Stimulated activated naive CD8-positive, alpha-beta T cell treated with anti-CD3 and anti-CD28 coated beads, Interleukin-15, Interleukin-2, amounts not matched to agents 100 U/mL and 50 U/mL, for 24 hours (primary cell): ENCODE measurements around the gene RAF1.
"Not testable (repeated sequence)": the region's sequence is repeated elsewhere in the genome, so short reads cannot be mapped to it uniquely, and the experiment has no call there.

ENCODE experiments used
- ATAC-seq: fragments of 150-1000 bp; cut with Tn5 transposase; one replicate; pipeline ENCODE4 v1.10.0; 2021
- DNase-seq: peaks from one replicate; pipeline ENCODE4 v3.0.0; 2021

The RAF1 gene

DNA sequence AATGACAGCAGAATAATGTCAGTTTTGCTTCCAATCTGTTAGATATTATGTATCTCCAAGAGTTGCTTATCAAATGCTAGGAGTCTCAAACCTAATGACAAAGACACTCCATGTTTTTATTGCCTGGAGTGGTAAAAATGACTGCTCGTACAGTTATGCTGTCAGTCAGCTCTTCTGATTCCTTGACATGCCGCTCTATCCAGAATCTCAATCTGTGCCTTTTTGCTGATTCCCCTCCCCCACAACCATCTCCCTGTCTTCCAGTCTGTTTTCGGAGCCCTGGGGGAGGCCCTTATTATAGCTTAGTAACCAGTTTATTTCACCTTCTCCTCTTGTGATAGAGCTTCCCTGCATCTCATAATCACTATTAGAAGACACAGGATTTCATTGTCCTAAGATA lies 104.4 kb downstream of the RAF1 start:
- ATAC-seq: no peak
- no peak for DNase-seq

DNA sequence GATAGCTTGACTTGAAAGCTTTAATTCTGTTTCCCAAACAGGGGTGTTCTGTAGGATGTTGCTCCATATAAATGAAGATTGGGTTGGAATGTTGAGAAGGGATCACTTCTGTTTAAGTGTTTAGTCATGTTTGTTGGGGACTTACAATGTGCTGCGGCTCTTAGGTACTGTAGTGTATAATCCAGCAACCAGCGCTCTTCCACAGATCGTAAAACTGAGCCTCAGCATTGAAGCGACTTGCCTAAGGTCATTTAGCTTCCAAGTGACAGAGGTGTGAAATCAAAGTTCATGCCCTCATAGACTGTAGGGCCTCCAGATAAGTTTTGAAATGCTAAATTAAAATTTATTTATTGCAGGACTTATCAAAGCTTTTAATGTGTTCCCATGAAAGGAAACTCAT lies 105.2 kb downstream of the RAF1 start:
- ATAC-seq: no peak
- no peak for DNase-seq

DNA sequence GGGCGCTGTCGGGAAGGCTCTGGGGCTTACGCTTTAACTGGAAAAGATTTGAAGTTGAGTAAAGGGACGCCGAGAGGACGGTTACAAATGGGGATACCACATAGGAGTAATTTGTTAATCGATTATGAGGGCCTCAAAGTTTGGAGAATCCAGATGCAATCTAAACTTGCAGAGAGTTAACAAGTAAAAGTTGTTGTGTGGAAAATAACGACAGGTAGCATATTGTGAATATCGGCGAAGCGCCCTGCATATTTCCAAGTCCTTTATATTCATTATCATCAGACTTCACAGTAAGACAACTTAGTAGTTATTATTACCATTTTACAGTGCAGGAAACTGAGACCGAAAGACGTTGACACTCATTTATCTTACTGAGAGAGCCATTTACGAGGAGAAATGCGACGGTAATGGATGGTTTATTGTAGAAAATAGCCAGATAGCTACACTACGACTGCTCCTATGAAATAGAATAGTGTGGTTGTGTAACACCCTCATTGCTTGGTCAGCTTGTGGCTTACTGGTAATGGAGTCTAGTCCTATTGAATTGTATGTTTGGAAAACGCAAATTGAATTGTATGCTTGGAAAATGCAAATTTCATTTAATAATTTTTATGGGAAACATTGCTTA lies 106.3 kb downstream of the RAF1 start:
- DNase-seq (no peak), ATAC-seq (no peak)

DNA sequence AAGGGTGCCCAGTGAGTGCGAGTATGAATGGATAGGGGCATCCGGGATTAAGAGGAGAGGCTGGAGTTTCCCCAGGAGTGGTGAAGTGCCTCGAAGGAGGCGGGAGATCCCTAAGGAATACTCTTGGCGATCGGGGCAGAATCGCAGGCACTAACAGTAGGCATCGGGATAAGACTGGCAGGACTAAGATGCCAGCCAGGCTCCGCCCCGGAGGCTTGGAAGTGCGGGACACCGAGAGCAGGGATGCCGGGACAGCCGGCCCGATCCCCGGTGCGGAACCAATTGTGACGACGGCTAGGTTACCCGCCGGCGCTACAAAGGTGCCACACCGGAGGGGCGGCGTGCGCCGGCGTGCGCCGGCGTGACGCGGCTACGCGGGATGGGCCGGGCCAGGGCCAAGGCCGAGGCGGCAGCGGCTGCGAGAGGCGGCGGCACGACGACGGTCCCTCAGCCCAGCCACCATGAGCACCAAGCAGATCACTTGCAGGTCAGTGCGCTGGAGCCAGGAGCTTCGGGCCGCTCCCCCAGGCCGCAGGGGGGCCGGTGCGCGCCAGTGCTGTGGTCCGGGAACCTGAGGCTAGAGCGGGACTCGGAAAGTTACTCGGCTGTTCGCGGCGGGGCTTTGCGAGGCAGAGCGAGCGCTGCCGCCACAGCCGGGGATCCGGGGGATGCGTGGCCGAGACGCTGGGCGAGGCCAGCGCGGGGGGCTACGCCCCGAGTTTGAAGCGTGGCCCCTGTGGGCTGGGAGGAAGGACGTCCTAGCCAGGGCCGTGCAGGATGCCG lies 107.0 kb downstream of the RAF1 start, which contains the start of gene MKRN2:
Gene MKRN2 (plus strand): TSS at position 398 of the 783 bp plus-strand sequence. CDS start 64 bp downstream, at position 462.
- peak; percentile 95 for ATAC-seq
- peak; percentile 91 for DNase-seq

DNA sequence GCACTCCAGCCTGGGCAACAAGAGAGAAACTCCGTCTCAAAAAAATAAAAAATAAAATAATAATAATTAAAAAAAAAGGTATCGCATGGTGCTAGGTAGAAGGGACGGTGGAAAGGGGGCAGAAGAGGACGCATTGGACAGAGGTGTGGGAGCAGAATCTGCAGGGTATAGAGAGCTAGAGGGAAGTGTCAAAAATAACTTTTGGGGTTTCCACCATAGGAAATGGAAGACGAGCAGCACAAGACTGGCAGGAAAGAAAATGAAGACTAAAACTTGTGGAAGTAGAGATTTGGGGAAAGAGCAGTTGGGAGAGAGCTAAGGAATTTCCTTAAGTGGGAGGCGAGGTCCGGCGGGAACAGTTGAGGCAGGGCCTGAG lies 107.6 kb downstream of the RAF1 start:
- ATAC-seq: no peak
- DNase-seq: no peak

DNA sequence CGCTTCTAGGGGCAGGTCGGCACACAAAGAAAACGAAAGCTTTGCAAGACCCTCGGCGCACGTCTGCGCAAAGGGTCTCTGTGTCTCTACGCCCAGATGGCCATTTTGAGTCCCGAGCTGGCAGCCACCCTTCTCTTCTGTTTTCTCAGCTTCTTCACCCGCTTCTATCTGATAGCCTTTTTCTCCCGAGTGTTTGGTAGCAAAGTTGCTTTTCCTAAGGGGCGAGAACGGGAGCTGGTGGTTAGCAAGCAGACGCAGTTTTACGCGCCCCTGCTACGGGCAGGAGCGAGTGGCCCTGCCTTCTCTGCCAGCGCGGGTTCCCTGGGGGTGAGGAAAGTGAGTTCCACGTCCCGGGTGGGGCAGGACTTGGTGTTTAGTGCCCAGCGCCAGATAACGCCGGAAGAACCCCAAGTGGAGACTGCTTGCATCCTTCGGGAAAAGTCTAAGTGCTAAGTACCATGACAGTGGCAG lies 110.0 kb downstream of the RAF1 start:
- peak; percentile 38 for DNase-seq
- ATAC-seq: no peak

DNA sequence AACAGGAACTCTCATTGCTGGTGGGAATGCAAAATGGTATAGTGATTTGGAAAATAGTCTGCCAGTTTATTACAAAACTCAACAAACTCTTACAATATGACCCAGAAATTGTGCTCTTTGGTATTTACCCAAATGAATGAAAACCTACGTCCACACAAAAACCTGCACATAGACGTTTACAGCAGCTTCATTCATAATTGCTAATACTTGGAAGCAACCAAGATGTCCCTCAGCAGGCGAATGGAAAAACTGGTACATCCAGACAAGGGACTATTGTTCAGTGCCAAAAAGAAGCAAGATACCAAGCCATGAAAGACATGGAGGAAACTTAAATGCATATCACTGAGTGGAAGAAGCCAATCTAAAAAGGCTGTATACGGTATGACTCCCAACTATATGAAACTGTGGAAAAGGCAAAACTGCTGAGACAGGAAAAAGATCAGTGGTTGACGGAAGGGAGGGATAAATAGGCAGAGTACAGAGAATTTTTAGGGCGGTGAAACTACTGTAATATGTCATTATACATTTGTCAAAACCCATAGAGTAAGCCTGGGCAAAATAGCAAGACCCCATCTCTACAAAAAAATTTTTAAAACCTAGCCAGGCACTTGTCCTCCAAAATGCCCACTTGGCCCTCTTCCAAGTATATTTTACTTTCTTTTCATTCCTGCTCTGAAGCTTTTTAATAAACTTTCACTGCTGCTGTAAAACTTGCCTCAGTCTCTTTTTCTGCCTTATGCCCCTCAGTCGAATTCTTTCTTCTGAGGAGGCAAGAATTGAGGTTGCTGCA lies 113.8 kb downstream of the RAF1 start:
- ATAC-seq: no peak
- no peak for DNase-seq

DNA sequence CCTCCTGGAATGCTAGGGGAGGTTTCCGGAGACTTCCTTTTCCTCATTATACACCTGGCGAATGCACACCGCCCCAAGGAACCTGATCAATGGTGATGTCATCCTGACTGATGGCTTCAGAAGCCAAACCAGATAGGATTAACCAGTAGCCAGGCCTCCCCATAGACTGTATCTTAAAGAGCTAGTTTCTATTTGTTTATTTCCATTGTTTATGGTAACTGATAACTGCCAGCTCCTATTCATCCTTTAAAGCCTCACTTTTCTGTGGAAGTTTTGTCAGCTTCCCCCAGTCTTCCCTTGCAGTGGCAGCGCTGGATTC lies 118.5 kb downstream of the RAF1 start, which contains the start of gene MKRN2OS:
Gene MKRN2OS (minus strand): TSS at position 27 of the 319 bp plus-strand sequence. CDS start 35 bp downstream, outside the sequence.
- no peak for DNase-seq

DNA sequence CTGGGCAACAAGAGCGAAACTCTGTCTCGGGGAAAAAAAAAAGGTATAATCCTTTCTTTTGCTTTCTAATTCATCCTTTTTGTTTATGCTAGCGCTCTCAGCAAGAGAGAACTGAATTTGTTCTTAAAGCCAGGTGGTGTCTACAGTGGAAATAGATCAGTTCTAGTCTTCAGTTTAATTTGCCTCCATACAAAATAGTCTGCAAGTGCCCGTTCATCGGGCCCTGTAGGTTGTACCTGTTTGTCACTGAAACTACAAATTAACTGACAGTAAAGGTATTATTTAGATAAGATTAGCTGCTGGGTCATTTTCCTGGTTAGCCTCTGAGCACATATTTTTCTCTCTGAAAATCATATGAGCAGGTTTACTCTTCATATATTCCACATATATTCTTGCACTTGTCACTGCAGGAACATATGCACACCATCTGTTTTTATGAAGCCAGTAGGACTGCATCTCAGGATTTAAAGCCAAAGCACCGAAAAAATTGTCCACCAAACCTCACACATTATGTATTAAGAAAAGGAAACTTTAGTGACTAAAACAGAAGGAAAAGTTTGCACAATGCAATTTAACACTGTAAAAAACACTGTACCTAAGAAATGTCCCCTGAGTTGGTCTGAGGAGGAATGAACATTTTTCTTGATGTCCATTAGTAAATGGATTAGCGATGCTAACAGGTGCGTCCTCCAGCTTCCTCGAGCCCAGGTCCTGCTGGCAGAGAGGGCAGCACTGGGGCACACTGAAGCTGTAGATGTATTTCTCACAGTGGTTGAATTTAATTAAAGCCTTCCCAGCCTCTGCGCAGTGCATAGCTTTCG lies 119.1 kb downstream of the RAF1 start:
- ATAC-seq: no peak
- no peak for DNase-seq

More for the DNA sequence above, 118.5 kb downstream of the RAF1 start, which contains the start of gene MKRN2OS:
- no peak for ATAC-seq

DNA sequence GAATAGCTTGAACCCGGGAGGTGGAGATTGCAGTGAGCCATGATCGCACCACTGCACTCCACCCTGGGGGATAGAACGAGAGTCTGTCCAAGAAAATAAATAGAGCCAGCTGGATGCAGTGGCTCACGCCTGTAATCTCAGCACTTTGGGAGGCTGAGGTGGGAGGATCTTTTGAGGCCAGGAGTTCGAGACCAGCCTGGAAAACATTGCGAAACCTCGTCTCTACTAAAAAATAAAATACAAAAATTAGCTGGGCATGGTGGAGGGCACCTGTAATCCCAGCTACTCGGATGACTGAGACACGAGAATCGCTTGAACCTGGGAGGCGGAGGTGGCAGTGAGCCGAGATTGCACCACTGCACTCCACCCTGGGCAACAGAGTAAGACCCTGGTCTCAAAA lies 120.4 kb downstream of the RAF1 start:
- not testable (repeated sequence) for DNase-seq, ATAC-seq

DNA sequence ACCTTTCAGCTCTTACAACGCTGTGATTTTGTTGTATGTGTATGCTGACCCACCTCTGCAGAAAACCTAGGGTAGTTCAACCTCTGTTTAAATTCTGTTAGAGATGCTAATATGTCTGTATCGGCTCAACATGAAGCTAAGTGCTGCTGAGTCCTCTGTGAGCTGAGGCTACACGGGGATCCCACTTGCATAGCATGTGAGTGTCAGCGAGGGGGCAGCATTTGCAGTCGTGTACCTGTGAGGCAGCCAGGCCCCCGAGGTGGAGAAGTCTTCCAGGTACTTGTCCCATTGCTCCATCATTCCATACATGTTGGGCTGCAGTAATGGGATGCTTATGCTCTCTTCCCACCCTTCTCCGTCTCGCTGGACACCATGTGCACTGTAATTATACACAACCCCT lies 122.3 kb downstream of the RAF1 start:
- DNase-seq (no peak), ATAC-seq (no peak)

DNA sequence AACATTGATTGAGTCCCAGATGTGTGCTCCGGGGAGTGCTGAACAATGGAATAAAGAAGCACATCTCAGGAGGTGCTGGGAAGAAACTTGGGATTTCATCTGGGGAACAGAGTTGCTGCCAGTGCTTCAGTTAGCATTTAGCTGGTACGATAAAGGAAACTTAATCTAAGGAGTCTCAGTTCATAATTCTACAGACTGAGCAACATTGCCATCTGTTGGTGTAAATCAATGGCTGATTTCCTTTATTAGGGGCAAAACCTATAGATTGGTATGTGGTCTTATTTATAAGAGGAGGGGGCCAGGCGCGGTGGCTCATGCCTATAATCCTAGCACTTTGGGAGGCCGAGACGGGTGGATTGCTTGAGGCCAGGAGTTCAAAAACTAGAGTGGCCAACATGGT lies 127.5 kb downstream of the RAF1 start:
- DNase-seq: no peak
- ATAC-seq: no peak
